K562 (cell line): Measurements from ENCODE around the gene MAP4K4. TPM values are rescaled to one million over a fixed set of nuclear protein-coding genes. Genes with fewer than 3 reads are reported as not detected.

Experiments
- ATAC-seq: fragments of 200-7000 bp; cut with Tn5 transposase; 3 replicates; pipeline ENCODE4 v1.9.1; 2020; ENCODE audit warnings: moderate library complexity
- BruUV-seq: library from RNA; stranded (reverse); fragments of 400-500 nt; replicated peaks from 2 replicates; lab custom pipeline; 2021; lab: Mats Ljungman, UMichigan
- CTCF ChIA-PET: fragments of 300-600 bp; formaldehyde crosslinking; extraction: SDS; loops from one replicate; lab custom pipeline; 2021; ENCODE audit warnings: low intra/inter-chr PET ratio; lab: Yijun Ruan, JAX
- POLR2A ChIA-PET: fragments of 300-600, 350-650 bp; sonication (Branson Sonifier 250); formaldehyde crosslinking; extraction: SDS; loops from one replicate; lab custom pipeline; 2021; ENCODE audit warnings: antibody characterized with exemption, inconsistent platforms; lab: Yijun Ruan, JAX
- DNase-seq, 4 experiments: peaks; one replicate each; pipeline versions ENCODE4 v3.0.0 to v3.0.0-alpha.2; 2011 to 2018; ENCODE audit warnings: low spot score in 3 of 4, mixed read lengths in 3 of 4; ENCODE audit errors: extremely low read depth in 1 of 4
- FAIRE-seq: peaks from 2 replicates; lab custom pipeline; 2011; peaks lifted over from hg19 to GRCh38; lab: Jason Lieb, UNC
- H2AFZ ChIP-seq: 2 replicates; pipeline ENCODE4 v1.6.0; 2011; ENCODE audit warnings: low read depth, low read length, control low read depth, inconsistent platforms
- H3K27ac ChIP-seq: fragments of 200-600 bp; 3 replicates; pipeline ENCODE4 v1.8.0; 2011; ENCODE audit warnings: low read depth, mild to moderate bottlenecking, control low read depth, inconsistent platforms, low read length, moderate library complexity, mixed read lengths; ENCODE audit errors: extremely low read depth
- H3K27me3 ChIP-seq, 2 experiments: fragments of 300-600 bp in 1 of 2; 2 replicates in 1 of 2; 3 replicates in 1 of 2; pipeline versions ENCODE4 v1.6.0 to v1.8.0; 2011; ENCODE audit warnings: inconsistent platforms in 2 of 2, low read length in 2 of 2, mild to moderate bottlenecking in 1 of 2, mixed read lengths in 1 of 2, moderate library complexity in 1 of 2; ENCODE audit not compliant: control insufficient read depth in 2 of 2, insufficient read depth in 2 of 2
- H3K36me3 ChIP-seq: fragments of 300-600 bp; 3 replicates; pipeline ENCODE4 v1.8.0; 2011; ENCODE audit warnings: mild to moderate bottlenecking, low read length, inconsistent platforms; ENCODE audit not compliant: control insufficient read depth, insufficient read depth
- H3K4me1 ChIP-seq, 2 experiments: fragments of 200-600 bp in 1 of 2; replicated peaks in 1 of 2; 2 replicates in 1 of 2; 3 replicates in 1 of 2; pipeline versions ENCODE4 v1.5.1 to v1.8.0; 2011; ENCODE audit warnings: inconsistent platforms in 2 of 2, low read length in 2 of 2, mild to moderate bottlenecking in 1 of 2, mixed read lengths in 1 of 2, moderate library complexity in 1 of 2; ENCODE audit not compliant: control insufficient read depth in 2 of 2, insufficient read depth in 2 of 2
- H3K4me2 ChIP-seq: 2 replicates; pipeline ENCODE4 v1.6.1; 2011; ENCODE audit warnings: low read length, control low read depth, inconsistent platforms, mixed read lengths; ENCODE audit not compliant: insufficient read depth
- H3K4me3 ChIP-seq: fragments of 200-600 bp; sonication (generic), shearing (Covaris generic); 2 replicates; pipeline ENCODE4 v1.5.1; 2016; ENCODE audit warnings: control low read depth, inconsistent platforms
- H3K79me2 ChIP-seq: fragments of 200-600 bp; 3 replicates; pipeline ENCODE4 v1.8.0; 2011; ENCODE audit warnings: low read length, inconsistent platforms; ENCODE audit not compliant: control insufficient read depth, insufficient read depth
- H3K9ac ChIP-seq, 2 experiments: 2 replicates each; pipeline versions ENCODE4 v1.6.0 to v1.6.1; 2011; ENCODE audit warnings: low read depth in 2 of 2, low read length in 2 of 2, control low read depth in 1 of 2, inconsistent platforms in 1 of 2, mild to moderate bottlenecking in 1 of 2, mixed read lengths in 1 of 2; ENCODE audit not compliant: insufficient read depth in 1 of 2
- H3K9me1 ChIP-seq: one replicate; pipeline ENCODE4 v1.6.0; 2011; ENCODE audit warnings: inconsistent platforms, mild to moderate bottlenecking, low read length, moderate library complexity; ENCODE audit not compliant: control insufficient read depth, insufficient read depth
- H3K9me3 ChIP-seq: replicated peaks from 2 replicates; pipeline ENCODE4 v1.5.1; 2011; ENCODE audit warnings: low read depth, low read length, inconsistent platforms; ENCODE audit not compliant: control insufficient read depth, insufficient read depth
- H4K20me1 ChIP-seq: replicated peaks from 2 replicates; pipeline ENCODE4 v1.6.1; 2011; ENCODE audit warnings: low read length, inconsistent platforms, mixed read lengths; ENCODE audit not compliant: control insufficient read depth, insufficient read depth
- FOXJ3 ChIP-seq: sonication (generic); formaldehyde crosslinking; IDR thresholded peaks from 2 replicates; pipeline ENCODE4 v1.4.0; 2020; ENCODE audit warnings: mild to moderate bottlenecking, missing genetic modification reagents
- IRF2 ChIP-seq: sonication (generic); formaldehyde crosslinking; IDR thresholded peaks from 2 replicates; pipeline ENCODE4 v1.8.1; 2022; ENCODE audit warnings: mild to moderate bottlenecking, missing genetic modification reagents
- MAFG ChIP-seq: fragments of 450-650 bp; conservative IDR thresholded peaks from 2 replicates; pipeline ENCODE4 v1.6.1; 2016; ENCODE audit warnings: missing genetic modification characterization, missing compliant biosample characterization
- POLR2G ChIP-seq: fragments of 200-400 bp; formaldehyde crosslinking; IDR thresholded peaks from 2 replicates; pipeline ENCODE4 v1.6.1; 2017; ENCODE audit warnings: low read depth, mild to moderate bottlenecking, antibody characterized with exemption, low read length, moderate library complexity
- RFX7 ChIP-seq: fragments of 250-450 bp; sonication (Bioruptor Pico); IDR thresholded peaks from 2 replicates; pipeline ENCODE4 v1.5.1; 2021; ENCODE audit warnings: mild to moderate bottlenecking
- ZNF143 ChIP-seq: sonication (generic); formaldehyde crosslinking; IDR thresholded peaks from 2 replicates; pipeline ENCODE4 v1.9.0; 2022; ENCODE audit warnings: mild to moderate bottlenecking, missing genetic modification reagents
- WGBS: fragments of 100-300 bp; shearing (Covaris generic); methylation state at CpG from one replicate; pipeline ENCODE4 v1.1.6; 2016; ENCODE audit warnings: low coverage, mixed read lengths; ENCODE audit not compliant: insufficient coverage; ENCODE audit errors: missing lambda C conversion rate; 5-methylcytosine and 5-hydroxymethylcytosine counted together
- in situ Hi-C: fragments of 300-500 bp; cut with MboI; formaldehyde crosslinking; loops from 4 replicates; pipeline ENCODE4 v1.15.0; 2018; ENCODE audit warnings: inconsistent platforms, mixed read lengths
- intact Hi-C: fragments of 100-400 bp; cut with micrococcal nuclease; formaldehyde crosslinking; loops from 2 replicates; pipeline ENCODE4 v1.14.2; 2022
- polyA plus RNA-seq, 8 experiments: library from polyadenylated mRNA; depleted of rRNA in 4 of 8; stranded (reverse) in 5 of 8; unstranded in 3 of 8; fragments of >200 nt; fragmentation: Nextera tagmentation in 2 of 8; fragmentation: Illumina TruSeq in 1 of 8; extraction: Ambion mirVana in 2 of 8; extraction: Trizol in 1 of 8; gene quantifications; 2 replicates each; pipeline versions ENCODE4 v1.2.1 to v1.2.3, GENCODE V29; 2011 to 2014; ENCODE audit warnings: inconsistent platforms in 1 of 8, missing spikeins in 1 of 8
- total RNA-seq, 7 experiments: library from RNA; depleted of rRNA in 6 of 7; stranded (reverse); fragments of >200 nt in 6 of 7; fragmentation: Illumina TruSeq in 2 of 7; extraction: Trizol in 2 of 7; gene quantifications; 2 replicates each; pipeline versions ENCODE4 v1.2.1 to v1.2.3, GENCODE V29; 2011 to 2021; ENCODE audit warnings: low replicate concordance in 1 of 7
- TF ChIP-seq, protein P1 (sequence below): fragments of 250-450 bp; sonication (Bioruptor Pico); IDR thresholded peaks from 2 replicates; pipeline ENCODE4 v1.5.0; 2021

MAP4K4 gene
- total and polyA plus RNA-seq, 9 of the 15 experiments (the other 6 are each of a cell fraction or from before 2014, with no cell fraction given), result 7.6 to 76.4 (median 50.6) TPM

DNA sequence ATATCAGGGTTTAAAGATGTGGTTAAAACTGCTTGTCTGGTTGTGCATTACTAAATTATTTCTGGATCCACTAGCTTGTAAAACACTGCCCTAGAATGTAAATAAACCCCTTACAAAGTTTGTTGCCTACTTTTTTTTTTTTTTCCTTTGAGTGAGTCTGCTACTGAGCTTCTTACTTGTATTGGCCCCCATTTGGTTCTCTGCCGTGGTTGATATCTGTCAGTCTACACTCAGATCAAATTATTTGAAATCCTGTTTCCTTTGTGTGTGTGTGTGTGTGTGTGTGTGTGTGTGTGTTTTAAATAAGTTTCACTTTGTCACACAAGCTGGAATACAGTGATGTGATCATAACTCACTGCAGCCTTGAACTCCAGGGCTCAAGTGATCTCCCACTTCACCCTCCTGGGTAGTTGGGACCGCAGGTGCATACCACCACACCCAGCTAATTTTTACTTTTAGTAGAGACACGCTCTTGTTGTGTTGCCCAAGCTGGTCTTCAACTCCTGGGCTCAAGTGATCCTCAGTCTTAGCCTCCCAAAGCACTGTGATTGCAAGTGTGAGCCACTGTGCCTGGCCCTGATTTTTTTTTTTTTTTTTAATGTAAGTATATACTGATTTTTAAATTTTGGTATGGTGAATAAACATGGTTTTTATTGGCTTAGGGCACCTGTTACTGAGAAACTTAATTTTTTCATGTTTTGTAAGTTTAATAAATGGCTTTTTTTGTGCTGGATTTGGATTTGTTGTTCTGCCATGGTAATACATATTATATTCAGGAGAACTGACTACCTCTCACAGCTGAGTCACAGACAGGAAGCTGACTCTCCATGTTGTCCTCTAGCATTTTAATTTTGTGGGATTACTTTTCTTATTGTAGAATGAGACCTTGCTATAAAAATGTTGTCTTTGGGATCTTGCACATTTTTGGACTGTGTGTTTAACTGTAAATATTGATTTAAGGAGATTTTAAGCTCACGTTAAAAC is 48.5 kb downstream of the MAP4K4 start:
- no TSS peak for BruUV-seq
- no peak overlapping the region for H3K9ac ChIP-seq
- no peak for FAIRE-seq
- no peaks in the 10 kb centered on the region for H3K9me1 ChIP-seq
- WGBS, result 70% methylated on average over 4 of the region's 4 CpGs
- H3K27ac ChIP-seq, result no peak overlapping the region
- intact Hi-C loops, result no loop called here
- CTCF ChIA-PET, result interaction anchor here (0.7 kb wide), 1 partner anchor 86 kb away, joined by 3 read pairs; no protein-coding TSS in a partner anchor
- H3K9me3 ChIP-seq, result no peaks in the 10 kb centered on the region
- H3K4me3 ChIP-seq, result no peak overlapping the region
- peaks cover 7 to 28% of the 10 kb centered on the region in 2 experiments; a peak in 4 of 5 replicates for H3K4me1 ChIP-seq
- no peaks in the 10 kb centered on the region; the same call in 1 of the 2 replicates for H4K20me1 ChIP-seq
- no peaks in the 10 kb centered on the region for H3K27me3 ChIP-seq
- H2AFZ ChIP-seq, result no peak overlapping the region
- in situ Hi-C loops, result no loop called here
- TF ChIP-seq MAFG (tag) (no peak), ZNF143 (CRISPR knock-in tag) (no peak), IRF2 (CRISPR knock-in tag) (no peak), RFX7 (CRISPR knock-in tag) (no peak), POLR2G (no peak), FOXJ3 (CRISPR knock-in tag) (no peak)
- TF ChIP-seq, protein P1, sequence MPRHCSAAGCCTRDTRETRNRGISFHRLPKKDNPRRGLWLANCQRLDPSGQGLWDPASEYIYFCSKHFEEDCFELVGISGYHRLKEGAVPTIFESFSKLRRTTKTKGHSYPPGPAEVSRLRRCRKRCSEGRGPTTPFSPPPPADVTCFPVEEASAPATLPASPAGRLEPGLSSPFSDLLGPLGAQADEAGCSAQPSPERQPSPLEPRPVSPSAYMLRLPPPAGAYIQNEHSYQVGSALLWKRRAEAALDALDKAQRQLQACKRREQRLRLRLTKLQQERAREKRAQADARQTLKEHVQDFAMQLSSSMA (CRISPR knock-in tag), result no peak
- ATAC-seq, result no peak
- POLR2A ChIA-PET, result interaction anchor here (1.3 to 1.6 kb wide), 3 partner anchors 10 to 80 kb away, joined by 3 read pairs; no protein-coding TSS in a partner anchor
- H3K79me2 ChIP-seq, result peaks cover 66% of the 10 kb centered on the region
- DNase-seq, result no peak
- H3K4me2 ChIP-seq, result no peak overlapping the region
- H3K36me3 ChIP-seq, result no peaks in the 10 kb centered on the region
